Endodermal cell (in vitro differentiated cells): ENCODE measurements around the gene DGCR2. TPM values are rescaled to one million over a fixed set of nuclear protein-coding genes. Genes with fewer than 3 reads are reported as not detected.

Experiments
- DNase-seq: peaks from one replicate; pipeline ENCODE4 v3.0.0-alpha.2; 2017
- H3K27ac ChIP-seq: 2 replicates; pipeline ENCODE4 v1.5.1; 2013; ENCODE audit warnings: mild to moderate bottlenecking, low read depth, low read length, moderate library complexity
- H3K27me3 ChIP-seq: 2 replicates; pipeline ENCODE4 v1.6.1; 2013; ENCODE audit warnings: mild to moderate bottlenecking, low read length, moderate library complexity; ENCODE audit not compliant: insufficient read depth, control insufficient read depth, poor library complexity, severe bottlenecking
- H3K36me3 ChIP-seq: 2 replicates; pipeline ENCODE4 v1.7.0; 2013; ENCODE audit warnings: mild to moderate bottlenecking, low read length, moderate library complexity; ENCODE audit not compliant: control insufficient read depth, insufficient read depth
- H3K4me1 ChIP-seq: one replicate; pipeline ENCODE4 v1.7.0; 2013; ENCODE audit warnings: low read length; ENCODE audit not compliant: control insufficient read depth, insufficient read depth
- H3K4me3 ChIP-seq: 2 replicates; pipeline ENCODE4 v1.5.1; 2013; ENCODE audit warnings: mild to moderate bottlenecking, low read length, moderate library complexity
- H3K9ac ChIP-seq: 2 replicates; pipeline ENCODE4 v1.6.1; 2013; ENCODE audit warnings: mild to moderate bottlenecking, low read length, moderate library complexity; ENCODE audit not compliant: poor library complexity, severe bottlenecking; ENCODE audit errors: extremely low read depth
- H3K9me3 ChIP-seq: 2 replicates; pipeline ENCODE4 v1.6.1; 2013; ENCODE audit warnings: mild to moderate bottlenecking, low read length, moderate library complexity; ENCODE audit not compliant: control insufficient read depth
- H3K27ac Mint-ChIP-seq: 2 replicates; pipeline ENCODE4 v1.8.0; 2020; ENCODE audit warnings: mixed read lengths
- H3K27me3 Mint-ChIP-seq: 2 replicates; pipeline ENCODE4 v1.8.0; 2021; ENCODE audit warnings: mild to moderate bottlenecking, mixed read lengths; ENCODE audit not compliant: insufficient read depth
- H3K36me3 Mint-ChIP-seq: 2 replicates; pipeline ENCODE4 v1.8.0; 2020; ENCODE audit warnings: low read depth, mixed read lengths
- H3K4me1 Mint-ChIP-seq: 2 replicates; pipeline ENCODE4 v1.8.0; 2020; ENCODE audit warnings: mixed read lengths
- H3K4me3 Mint-ChIP-seq: 2 replicates; pipeline ENCODE4 v1.8.0; 2020; ENCODE audit warnings: mild to moderate bottlenecking, moderate library complexity, mixed read lengths
- H3K9me3 Mint-ChIP-seq: 2 replicates; pipeline ENCODE4 v1.8.0; 2020; ENCODE audit warnings: mild to moderate bottlenecking, mixed read lengths
- CTCF ChIP-seq: fragments of 200-600 bp; sonication (generic); conservative IDR thresholded peaks from 2 replicates; pipeline ENCODE4 v1.5.0; 2021; ENCODE audit warnings: antibody characterized with exemption, mild to moderate bottlenecking
- WGBS, 2 experiments: methylation state at CpG; one replicate each; pipeline versions ENCODE4 v1.1.5 to v1.1.7; 2013; ENCODE audit warnings: missing lambda C conversion rate in 2 of 2, mixed read lengths in 1 of 2; ENCODE audit not compliant: insufficient coverage in 1 of 2, insufficient read length in 1 of 2; 5-methylcytosine and 5-hydroxymethylcytosine counted together
- total RNA-seq, 2 donors: library from RNA; stranded (reverse); fragmentation: NEBNext Ultra II Directional in 1 of 2; extraction: Animal tissue kit (Norgen Biotek cat#: 25700) in 1 of 2; gene quantifications; 2 replicates in 1 of 2; 3 replicates in 1 of 2; pipeline ENCODE4 v1.2.1, GENCODE V29; 2021

The DGCR2 gene
- total RNA-seq, 2 donors from 2014 or later = 54.6 to 62.9 TPM

- no peak for TF ChIP-seq CTCF
- Histone ChIP-seq H3K4me3 (no peak overlapping the region), H3K9ac (no peak overlapping the region), H3K27me3 (peaks cover 61% of the 10 kb centered on the region), H3K9me3 (no peaks in the 10 kb centered on the region), H3K27ac (no peak overlapping the region), H3K36me3 (no peaks in the 10 kb centered on the region), H3K4me1 (peaks cover 19% of the 10 kb centered on the region)
- WGBS, 2 experiments = 72 to 85% methylated on average over 22 of the region's 22 CpGs
- Mint-ChIP-seq H3K4me3 (no peak overlapping the region), H3K27ac (no peak overlapping the region), H3K9me3 (no peaks in the 10 kb centered on the region), H3K27me3 (peaks cover 96% of the 10 kb centered on the region), H3K36me3 (no peaks in the 10 kb centered on the region), H3K4me1 (peaks cover 31% of the 10 kb centered on the region)
- peak; percentile 74 for DNase-seq
These were observed 124.3 kb downstream of the DGCR2 start for GRCh38 chr22:18997925-18998315.

GRCh38 chr22:18997306-18997924 lies 124.8 kb downstream of the DGCR2 start:
- Histone ChIP-seq H3K27ac (no peak overlapping the region), H3K9ac (no peak overlapping the region), H3K9me3 (no peaks in the 10 kb centered on the region), H3K4me3 (no peak overlapping the region), H3K36me3 (no peaks in the 10 kb centered on the region), H3K4me1 (peaks cover 19% of the 10 kb centered on the region), H3K27me3 (peaks cover 56% of the 10 kb centered on the region)
- H3K36me3 Mint-ChIP-seq = no peaks in the 10 kb centered on the region
- TF ChIP-seq CTCF = no peak
- H3K4me3 Mint-ChIP-seq = no peak overlapping the region
- H3K4me1 Mint-ChIP-seq = peaks cover 33% of the 10 kb centered on the region
- no peaks in the 10 kb centered on the region for H3K9me3 Mint-ChIP-seq
- H3K27me3 Mint-ChIP-seq = peaks cover 96% of the 10 kb centered on the region
- WGBS, 2 experiments = 90 to 97% methylated on average over 10 to 12 of the region's 12 CpGs
- no peak for DNase-seq
- no peak overlapping the region for H3K27ac Mint-ChIP-seq

- WGBS, 2 experiments = 88 to 96% methylated on average over 9 of the region's 9 CpGs
- Mint-ChIP-seq H3K27ac (no peak overlapping the region), H3K9me3 (no peaks in the 10 kb centered on the region), H3K4me3 (no peak overlapping the region), H3K4me1 (peaks cover 33% of the 10 kb centered on the region), H3K27me3 (peaks cover 94% of the 10 kb centered on the region), H3K36me3 (no peaks in the 10 kb centered on the region)
- TF ChIP-seq CTCF = no peak
- Histone ChIP-seq H3K36me3 (no peaks in the 10 kb centered on the region), H3K9ac (no peak overlapping the region), H3K4me3 (no peak overlapping the region), H3K9me3 (no peaks in the 10 kb centered on the region), H3K27ac (no peak overlapping the region), H3K27me3 (peaks cover 53% of the 10 kb centered on the region), H3K4me1 (peaks cover 19% of the 10 kb centered on the region)
- DNase-seq = no peak
These were observed 125.8 kb downstream of the DGCR2 start for GRCh38 chr22:18996376-18996900.
